Activated CD4-positive, alpha-beta T cell treated with anti-CD3 and anti-CD28 coated beads for 36 hours (primary cell): ENCODE measurements around the gene ONECUT3. TPM values are rescaled to one million over a fixed set of nuclear protein-coding genes. Genes with fewer than 3 reads are reported as not detected.
A peak's percentile ranks its signal among the peaks of the same experiment; 100 is the strongest.

Experiments used
- ATAC-seq: fragments of 200-7000 bp; cut with Tn5 transposase; one replicate; pipeline ENCODE4 v1.10.0; 2021; ENCODE audit warnings: mild to moderate bottlenecking, moderate library complexity
- CTCF ChIA-PET: fragments of 350-600 bp; sonication (Branson Sonifier 250); formaldehyde crosslinking; loops from one replicate; lab custom pipeline; 2021; ENCODE audit warnings: antibody characterized with exemption; lab: Charles Lee
- POLR2A ChIA-PET: fragments of 350-600 bp; sonication (Branson Sonifier 250); formaldehyde crosslinking; loops from one replicate; lab custom pipeline; 2021; ENCODE audit warnings: antibody characterized with exemption, inconsistent platforms; lab: Charles Lee
- DNase-seq: peaks from one replicate; pipeline ENCODE4 v3.0.0-alpha.2; 2020
- H3K27ac Mint-ChIP-seq: one replicate; pipeline ENCODE4 v1.8.0; 2021; ENCODE audit warnings: mixed read lengths
- H3K27me3 Mint-ChIP-seq: one replicate; pipeline ENCODE4 v1.8.0; 2021; ENCODE audit warnings: mixed read lengths
- H3K36me3 Mint-ChIP-seq: one replicate; pipeline ENCODE4 v1.8.0; 2021; ENCODE audit warnings: low read depth, mixed read lengths
- H3K4me1 Mint-ChIP-seq: one replicate; pipeline ENCODE4 v1.8.0; 2021; ENCODE audit warnings: mixed read lengths
- H3K4me3 Mint-ChIP-seq: one replicate; pipeline ENCODE4 v1.8.0; 2021; ENCODE audit warnings: mild to moderate bottlenecking, moderate library complexity, mixed read lengths
- H3K9me3 Mint-ChIP-seq: one replicate; pipeline ENCODE4 v1.8.0; 2021; ENCODE audit warnings: low read depth, mixed read lengths
- intact Hi-C, 2 experiments: fragments of 100-400 bp; cut with DNase I in 1 of 2; cut with micrococcal nuclease in 1 of 2; formaldehyde crosslinking; loops; one replicate each; pipeline versions ENCODE4 v1.14.2 to v1.15.1; 2022 to 2024; cut with DNase I, micrococcal nuclease
- total RNA-seq, 2 experiments: library from RNA; stranded (reverse); gene quantifications; one replicate each; pipeline ENCODE4 v1.2.3, GENCODE V29; 2021

ONECUT3 gene
- total RNA-seq, 2 experiments from 2014 or later = not detected

DNA sequence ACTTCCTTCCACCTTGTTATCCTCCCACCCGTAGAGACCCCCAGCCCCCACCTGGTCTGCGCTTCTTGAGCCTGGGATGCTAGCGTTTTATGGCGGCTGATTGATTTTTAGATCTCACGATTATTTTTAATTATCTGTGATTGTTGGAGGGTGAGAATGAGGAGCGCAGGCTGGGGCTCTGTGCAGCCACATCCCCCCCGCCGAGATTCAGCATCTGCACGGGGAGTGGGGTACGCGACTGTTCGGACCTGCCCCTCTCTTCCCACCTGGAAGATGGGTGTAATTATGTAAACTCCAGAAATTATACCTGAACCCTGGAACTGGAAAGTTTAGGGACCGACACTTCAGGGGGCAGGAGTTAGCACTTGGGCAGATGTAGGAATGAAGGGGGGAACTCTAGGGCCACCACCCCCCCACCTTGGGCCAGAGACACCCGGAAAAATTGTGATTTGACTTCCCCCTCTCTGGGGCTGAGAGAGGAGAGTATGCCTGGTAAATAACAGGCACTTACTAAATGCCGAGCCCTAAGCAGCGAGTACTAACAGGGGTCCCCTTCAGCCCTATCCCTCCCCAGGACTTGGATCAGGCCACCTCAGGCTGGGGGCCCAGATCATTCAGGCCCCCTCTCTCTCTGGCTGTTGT, 1.8 kb upstream of the ONECUT3 start:
- ATAC-seq = no peak

DNA sequence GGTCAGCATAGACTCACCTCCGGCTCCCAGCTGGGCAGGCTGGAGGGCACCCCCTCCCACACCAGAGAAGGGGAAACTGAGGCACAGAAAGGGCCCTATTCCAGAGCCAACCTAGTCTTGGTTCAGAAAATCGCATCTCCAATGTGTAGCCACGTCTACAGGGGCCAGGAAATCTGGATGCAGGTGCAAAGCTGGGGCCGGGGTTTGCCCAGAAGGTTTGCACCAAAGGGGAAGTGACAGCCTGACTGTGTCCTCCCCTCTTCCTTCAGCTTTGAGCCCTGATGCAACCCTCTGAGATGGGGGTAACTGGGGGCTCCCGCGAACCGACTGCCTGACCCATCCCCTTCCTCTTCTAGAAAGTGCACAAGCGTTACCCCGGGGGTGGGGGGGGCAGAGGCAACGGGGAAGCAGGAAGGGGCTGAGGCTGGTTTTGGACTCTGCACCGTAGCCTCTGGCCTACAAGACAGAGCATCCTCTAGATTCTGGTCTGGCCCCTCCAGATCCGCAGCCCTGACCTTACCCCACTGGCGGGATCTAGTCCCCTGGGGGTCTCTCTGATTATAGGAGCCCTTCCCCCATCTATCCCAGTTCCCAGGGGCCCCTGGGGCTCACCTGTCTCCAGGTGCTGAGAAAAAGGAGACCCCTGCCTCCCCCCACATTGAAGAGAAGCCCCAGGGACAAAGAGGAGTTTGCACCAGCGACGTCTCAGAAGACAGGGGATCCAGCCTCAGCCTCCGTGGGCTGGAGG, 1.1 kb upstream of the ONECUT3 start:
- Mint-ChIP-seq H3K27ac (no peak overlapping the region), H3K27me3 (peaks cover 48% of the 10 kb centered on the region), H3K4me3 (no peak overlapping the region), H3K36me3 (no peaks in the 10 kb centered on the region), H3K4me1 (peaks cover 16% of the 10 kb centered on the region), H3K9me3 (no peaks in the 10 kb centered on the region)
- ATAC-seq (no peak), DNase-seq (no peak)
- intact Hi-C loops = loop anchor here in 1 of 2 experiments (2.0 kb wide), 1 partner anchor 15 kb away; no protein-coding TSS in a partner anchor
- ChIA-PET CTCF (no interaction called here), POLR2A (no interaction called here)

More for the DNA sequence above, 1.8 kb upstream of the ONECUT3 start:
- H3K27me3 Mint-ChIP-seq = peaks cover 46% of the 10 kb centered on the region
- H3K36me3 Mint-ChIP-seq = no peaks in the 10 kb centered on the region
- no peak for DNase-seq
- ChIA-PET POLR2A (no interaction called here), CTCF (no interaction called here)
- H3K4me1 Mint-ChIP-seq = peaks cover 13% of the 10 kb centered on the region
- H3K27ac Mint-ChIP-seq = no peak overlapping the region
- H3K9me3 Mint-ChIP-seq = no peaks in the 10 kb centered on the region
- no peak overlapping the region for H3K4me3 Mint-ChIP-seq
- intact Hi-C loops = loop anchor here in 1 of 2 experiments (2.0 kb wide), 1 partner anchor 15 kb away; no protein-coding TSS in a partner anchor

DNA sequence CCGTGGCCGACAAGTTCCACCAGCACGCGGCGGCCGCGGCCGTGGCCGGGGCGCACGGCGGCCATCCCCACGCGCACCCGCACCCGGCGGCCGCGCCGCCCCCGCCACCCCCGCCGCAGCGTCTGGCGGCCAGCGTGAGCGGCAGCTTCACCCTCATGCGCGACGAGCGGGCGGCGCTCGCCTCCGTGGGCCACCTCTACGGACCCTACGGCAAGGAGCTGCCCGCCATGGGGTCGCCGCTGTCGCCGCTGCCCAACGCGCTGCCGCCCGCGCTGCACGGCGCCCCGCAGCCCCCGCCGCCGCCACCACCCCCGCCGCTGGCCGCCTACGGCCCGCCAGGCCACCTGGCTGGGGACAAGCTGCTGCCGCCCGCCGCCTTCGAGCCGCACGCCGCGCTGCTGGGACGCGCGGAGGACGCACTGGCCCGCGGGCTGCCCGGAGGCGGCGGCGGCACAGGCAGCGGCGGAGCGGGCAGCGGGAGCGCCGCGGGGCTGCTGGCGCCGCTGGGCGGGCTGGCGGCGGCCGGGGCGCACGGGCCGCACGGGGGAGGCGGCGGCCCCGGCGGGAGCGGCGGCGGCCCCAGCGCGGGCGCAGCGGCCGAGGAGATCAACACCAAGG, 821 bp downstream of the ONECUT3 start:
- H3K4me3 Mint-ChIP-seq = no peak overlapping the region
- H3K4me1 Mint-ChIP-seq = peaks cover 8% of the 10 kb centered on the region
- CTCF ChIA-PET = no interaction called here
- H3K27ac Mint-ChIP-seq = no peak overlapping the region
- ATAC-seq (no peak), DNase-seq (no peak)
- intact Hi-C loops = no loop called here
- peaks cover 50% of the 10 kb centered on the region for H3K27me3 Mint-ChIP-seq
- POLR2A ChIA-PET = no interaction called here
- H3K36me3 Mint-ChIP-seq = no peaks in the 10 kb centered on the region
- H3K9me3 Mint-ChIP-seq = no peaks in the 10 kb centered on the region

GRCh38 chr19:1754636-1755466, 1.5 kb downstream of the ONECUT3 start:
- Mint-ChIP-seq H3K9me3 (no peaks in the 10 kb centered on the region), H3K4me3 (no peak overlapping the region), H3K27ac (no peak overlapping the region), H3K36me3 (no peaks in the 10 kb centered on the region), H3K4me1 (peaks cover 8% of the 10 kb centered on the region), H3K27me3 (peaks cover 54% of the 10 kb centered on the region)
- peak; percentile 44 for DNase-seq
- CTCF ChIA-PET = no interaction called here
- POLR2A ChIA-PET = no interaction called here
- intact Hi-C loops = no loop called here
- ATAC-seq = no peak

GRCh38 chr19:1755467-1756171, 2.3 kb downstream of the ONECUT3 start:
- Mint-ChIP-seq H3K4me1 (peaks cover 5% of the 10 kb centered on the region), H3K36me3 (no peaks in the 10 kb centered on the region), H3K27ac (no peak overlapping the region), H3K27me3 (peaks cover 53% of the 10 kb centered on the region), H3K4me3 (no peak overlapping the region), H3K9me3 (no peaks in the 10 kb centered on the region)
- ChIA-PET POLR2A (no interaction called here), CTCF (no interaction called here)
- ATAC-seq (no peak), DNase-seq (no peak)
- intact Hi-C loops = no loop called here

DNA sequence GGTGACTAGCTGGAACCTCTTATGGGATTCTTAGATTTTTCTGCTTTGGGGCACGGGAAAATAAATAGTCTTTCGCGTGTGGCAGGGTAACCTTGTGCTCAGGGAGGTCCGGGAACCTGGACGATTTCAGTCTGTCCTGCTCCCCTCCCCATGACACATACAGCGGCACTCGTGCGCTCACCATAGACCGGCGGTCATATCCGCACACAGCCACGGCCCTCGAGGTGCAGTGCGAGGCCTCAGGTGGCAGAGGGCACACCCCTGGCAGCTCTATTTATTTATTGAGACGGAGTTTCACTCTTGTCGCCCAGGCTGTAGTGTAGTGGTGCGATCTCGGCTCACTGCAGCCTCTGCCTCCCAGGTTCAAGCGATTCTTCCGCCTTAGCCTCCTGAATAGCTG, 3.0 kb downstream of the ONECUT3 start:
- no peak overlapping the region for H3K4me3 Mint-ChIP-seq
- no peak for DNase-seq
- POLR2A ChIA-PET = no interaction called here
- H3K27me3 Mint-ChIP-seq = peaks cover 55% of the 10 kb centered on the region
- H3K4me1 Mint-ChIP-seq = peaks cover 5% of the 10 kb centered on the region
- intact Hi-C loops = no loop called here
- H3K36me3 Mint-ChIP-seq = no peaks in the 10 kb centered on the region
- H3K27ac Mint-ChIP-seq = no peak overlapping the region
- no peak for ATAC-seq
- CTCF ChIA-PET = no interaction called here
- no peaks in the 10 kb centered on the region for H3K9me3 Mint-ChIP-seq

- H3K4me3 Mint-ChIP-seq = no peak overlapping the region
- peaks cover 55% of the 10 kb centered on the region for H3K27me3 Mint-ChIP-seq
- H3K36me3 Mint-ChIP-seq = no peaks in the 10 kb centered on the region
- no peak for DNase-seq
- intact Hi-C loops = no loop called here
- CTCF ChIA-PET = no interaction called here
- POLR2A ChIA-PET = no interaction called here
- peaks cover 5% of the 10 kb centered on the region for H3K4me1 Mint-ChIP-seq
- H3K9me3 Mint-ChIP-seq = no peaks in the 10 kb centered on the region
- H3K27ac Mint-ChIP-seq = no peak overlapping the region
- peak; percentile 31 for ATAC-seq
Observed at GRCh38 chr19:1756705-1757465, 3.6 kb downstream of the ONECUT3 start.

GRCh38 chr19:1757468-1758230, 4.3 kb downstream of the ONECUT3 start:
- Mint-ChIP-seq H3K9me3 (no peaks in the 10 kb centered on the region), H3K27me3 (peaks cover 53% of the 10 kb centered on the region), H3K27ac (no peak overlapping the region), H3K4me3 (no peak overlapping the region), H3K36me3 (no peaks in the 10 kb centered on the region), H3K4me1 (peaks cover 5% of the 10 kb centered on the region)
- ATAC-seq (no peak), DNase-seq (no peak)
- POLR2A ChIA-PET = no interaction called here
- CTCF ChIA-PET = no interaction called here
- intact Hi-C loops = no loop called here

- Mint-ChIP-seq H3K9me3 (no peaks in the 10 kb centered on the region), H3K36me3 (no peaks in the 10 kb centered on the region), H3K27ac (no peak overlapping the region), H3K27me3 (peaks cover 52% of the 10 kb centered on the region), H3K4me3 (no peak overlapping the region), H3K4me1 (peaks cover 5% of the 10 kb centered on the region)
- CTCF ChIA-PET = no interaction called here
- intact Hi-C loops = no loop called here
- DNase-seq = no peak
- POLR2A ChIA-PET = no interaction called here
- ATAC-seq = no peak
Observed at GRCh38 chr19:1758231-1758577, 4.9 kb downstream of the ONECUT3 start.
